ENCODE results near the gene WNT6.

DNA sequence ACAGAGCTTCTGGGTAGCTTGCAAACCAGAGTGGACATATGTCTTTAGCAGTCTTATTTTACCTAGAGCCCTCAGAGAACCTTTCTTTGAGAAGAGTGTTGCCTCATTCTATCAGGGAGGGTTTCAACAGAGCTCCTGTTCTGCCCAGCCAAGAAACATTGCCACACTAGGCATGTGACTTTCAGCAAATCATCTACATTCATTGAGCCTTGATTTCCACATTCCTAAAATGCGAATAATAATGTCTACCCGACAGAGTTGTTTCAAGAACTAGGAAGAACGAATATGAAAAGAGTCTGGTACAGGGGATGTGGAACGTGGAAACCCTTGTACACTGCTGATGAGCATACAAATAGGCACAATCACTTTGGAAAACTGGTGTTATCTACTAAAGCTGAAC is 20.2 kb upstream of the WNT6 start:
- TF ChIP-seq CTCF (IDR thresholded peaks at IDR 0.05; ENCODE audit: low read depth, low read length, missing input control) (no peak), GABPA (IDR thresholded peaks at IDR 0.05 in 1 of 2, conservative IDR thresholded peaks at IDR 0.05 in 1 of 2) (no peak), REST (IDR thresholded peaks at IDR 0.05) (no peak), RXRA (IDR thresholded peaks at IDR 0.05) (no peak)
- TF ChIP-seq, protein P1, sequence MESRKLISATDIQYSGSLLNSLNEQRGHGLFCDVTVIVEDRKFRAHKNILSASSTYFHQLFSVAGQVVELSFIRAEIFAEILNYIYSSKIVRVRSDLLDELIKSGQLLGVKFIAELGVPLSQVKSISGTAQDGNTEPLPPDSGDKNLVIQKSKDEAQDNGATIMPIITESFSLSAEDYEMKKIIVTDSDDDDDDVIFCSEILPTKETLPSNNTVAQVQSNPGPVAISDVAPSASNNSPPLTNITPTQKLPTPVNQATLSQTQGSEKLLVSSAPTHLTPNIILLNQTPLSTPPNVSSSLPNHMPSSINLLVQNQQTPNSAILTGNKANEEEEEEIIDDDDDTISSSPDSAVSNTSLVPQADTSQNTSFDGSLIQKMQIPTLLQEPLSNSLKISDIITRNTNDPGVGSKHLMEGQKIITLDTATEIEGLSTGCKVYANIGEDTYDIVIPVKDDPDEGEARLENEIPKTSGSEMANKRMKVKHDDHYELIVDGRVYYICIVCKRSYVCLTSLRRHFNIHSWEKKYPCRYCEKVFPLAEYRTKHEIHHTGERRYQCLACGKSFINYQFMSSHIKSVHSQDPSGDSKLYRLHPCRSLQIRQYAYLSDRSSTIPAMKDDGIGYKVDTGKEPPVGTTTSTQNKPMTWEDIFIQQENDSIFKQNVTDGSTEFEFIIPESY (IDR thresholded peaks at IDR 0.05) = no peak
